Measurements from ENCODE around the gene ABHD16A. TPM values are rescaled to one million over a fixed set of nuclear protein-coding genes. Genes with fewer than 3 reads are reported as not detected.
A peak's percentile ranks its signal among the peaks of the same experiment; 100 is the strongest.

The ABHD16A gene
- total and polyA plus RNA-seq, 8 donors: 14.9 to 61.5 (median 21.5) TPM

DNA sequence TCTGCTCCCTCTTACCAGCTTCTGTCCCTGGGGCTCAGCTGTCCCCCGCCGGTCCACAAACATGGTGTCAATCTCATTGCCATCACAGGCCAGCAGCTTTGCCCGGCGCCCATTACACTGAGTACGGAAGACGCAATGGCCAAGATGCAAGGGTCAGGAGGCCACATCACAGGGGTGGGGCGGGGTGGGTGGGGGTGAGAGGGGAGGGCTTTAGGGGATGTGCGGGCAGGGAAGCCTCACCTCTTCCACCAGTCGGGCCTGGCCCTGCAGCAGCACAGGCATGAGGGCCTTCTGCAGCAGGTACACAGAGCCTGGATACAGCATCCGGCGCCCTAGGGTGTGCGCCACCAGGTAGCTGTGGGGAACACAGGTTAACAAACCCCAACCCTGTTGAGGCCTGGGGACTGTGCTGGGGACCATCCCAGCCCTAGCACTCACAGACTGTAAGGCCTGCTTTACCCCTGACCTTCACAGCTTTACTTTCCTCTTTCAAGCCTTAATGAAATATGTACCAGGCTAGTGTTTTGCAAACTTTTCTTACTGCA lies 11.5 kb downstream of the ABHD16A start:
- Histone ChIP-seq H3K4me3 (no peak overlapping the region), H3K36me3 (peaks cover 4 to 20% (median 17%) of the 10 kb centered on the region in 3 donors), H3K27me3 (no peaks in the 10 kb centered on the region), H3K27ac (no peak overlapping the region), H3K9me3 (no peaks in the 10 kb centered on the region), H3K4me1 (no peaks in the 10 kb centered on the region)
- FAIRE-seq: no peak
- DNase-seq: no peak
- intact Hi-C loops (cut with DNase I): no loop called here
- TF ChIP-seq, protein P1, sequence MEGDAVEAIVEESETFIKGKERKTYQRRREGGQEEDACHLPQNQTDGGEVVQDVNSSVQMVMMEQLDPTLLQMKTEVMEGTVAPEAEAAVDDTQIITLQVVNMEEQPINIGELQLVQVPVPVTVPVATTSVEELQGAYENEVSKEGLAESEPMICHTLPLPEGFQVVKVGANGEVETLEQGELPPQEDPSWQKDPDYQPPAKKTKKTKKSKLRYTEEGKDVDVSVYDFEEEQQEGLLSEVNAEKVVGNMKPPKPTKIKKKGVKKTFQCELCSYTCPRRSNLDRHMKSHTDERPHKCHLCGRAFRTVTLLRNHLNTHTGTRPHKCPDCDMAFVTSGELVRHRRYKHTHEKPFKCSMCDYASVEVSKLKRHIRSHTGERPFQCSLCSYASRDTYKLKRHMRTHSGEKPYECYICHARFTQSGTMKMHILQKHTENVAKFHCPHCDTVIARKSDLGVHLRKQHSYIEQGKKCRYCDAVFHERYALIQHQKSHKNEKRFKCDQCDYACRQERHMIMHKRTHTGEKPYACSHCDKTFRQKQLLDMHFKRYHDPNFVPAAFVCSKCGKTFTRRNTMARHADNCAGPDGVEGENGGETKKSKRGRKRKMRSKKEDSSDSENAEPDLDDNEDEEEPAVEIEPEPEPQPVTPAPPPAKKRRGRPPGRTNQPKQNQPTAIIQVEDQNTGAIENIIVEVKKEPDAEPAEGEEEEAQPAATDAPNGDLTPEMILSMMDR (IDR thresholded peaks at IDR 0.05): no peak
- no peak for ATAC-seq
- 93 to 96% methylated on average over 12 of the region's 12 CpGs for WGBS, 2 donors

DNA sequence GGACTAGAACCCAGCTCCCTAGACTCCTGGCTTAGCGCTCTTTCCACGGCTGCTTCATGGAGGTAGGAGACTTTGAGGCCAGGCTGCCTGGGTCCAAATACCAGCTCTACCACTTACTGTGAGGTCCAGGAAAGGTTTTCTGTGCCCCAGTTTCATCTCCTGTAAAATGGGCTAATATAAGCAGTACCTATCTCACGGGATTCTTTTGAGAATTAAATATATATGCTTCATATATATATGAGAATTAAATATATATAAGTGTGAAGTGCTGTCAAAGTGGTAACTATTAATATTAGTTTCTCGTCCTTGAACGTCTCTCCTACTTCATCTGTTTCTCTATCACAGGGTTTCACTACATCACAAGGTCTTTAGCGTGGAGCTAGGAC lies 12.1 kb downstream of the ABHD16A start:
- whole genome bisulfite sequencing, 2 donors: 88 to 91% methylated on average over 6 of the region's 6 CpGs
- Histone ChIP-seq H3K4me1 (no peaks in the 10 kb centered on the region), H3K36me3 (peaks cover 0 to 20% (median 17%) of the 10 kb centered on the region in 3 donors), H3K9me3 (no peaks in the 10 kb centered on the region), H3K27me3 (no peaks in the 10 kb centered on the region), H3K4me3 (no peak overlapping the region), H3K27ac (no peak overlapping the region)
- FAIRE-seq (no peak), DNase-seq (no peak), ATAC-seq (no peak)
- intact Hi-C loops (cut with DNase I): no loop called here
- TF ChIP-seq, protein P1 (IDR thresholded peaks at IDR 0.05): no peak

DNA sequence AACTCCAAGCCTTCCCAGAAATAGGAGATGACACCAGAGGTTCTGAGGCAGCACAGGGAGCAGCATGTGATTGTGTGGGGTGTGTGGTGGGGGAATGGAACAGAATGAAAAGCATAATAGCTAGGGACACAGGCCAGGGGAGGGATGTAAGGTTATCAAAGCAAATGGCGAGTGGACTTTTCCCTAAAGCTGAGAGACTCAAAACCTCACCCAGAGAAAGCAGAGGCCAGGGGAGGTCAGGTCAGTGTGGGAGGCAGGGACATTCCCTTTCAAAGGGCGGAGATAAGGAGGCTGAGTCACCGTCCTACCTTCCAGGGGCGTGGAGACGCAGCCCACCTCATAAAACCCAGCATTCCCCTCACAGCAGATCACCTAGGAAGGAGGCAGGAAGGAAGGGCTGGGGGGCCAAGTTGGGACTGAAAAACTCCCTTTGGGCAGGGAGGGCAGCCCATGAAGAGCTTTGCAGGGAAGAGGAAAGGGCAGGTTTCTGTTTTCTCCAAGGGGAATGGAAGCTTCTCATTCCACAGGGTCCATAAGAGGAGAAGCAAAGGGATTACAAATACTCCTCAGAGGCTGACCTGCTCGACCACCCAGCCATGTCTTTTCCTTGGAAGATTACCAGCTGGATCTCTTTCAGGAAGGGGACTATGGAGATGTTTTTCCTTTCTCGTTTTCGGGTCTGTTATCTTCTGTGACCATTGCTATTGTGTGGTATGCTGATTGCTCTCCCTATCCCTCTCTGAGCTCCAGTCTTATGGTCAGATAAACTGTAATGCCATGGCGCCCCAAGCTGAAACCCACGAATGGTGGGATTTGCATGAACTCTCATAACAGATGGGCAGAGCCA lies 12.7 kb downstream of the ABHD16A start:
- TF ChIP-seq, protein P1 (IDR thresholded peaks at IDR 0.05): no peak
- Histone ChIP-seq H3K9me3 (no peaks in the 10 kb centered on the region), H3K36me3 (peaks cover 0 to 20% (median 17%) of the 10 kb centered on the region in 3 donors), H3K4me1 (no peaks in the 10 kb centered on the region), H3K4me3 (no peak overlapping the region), H3K27me3 (no peaks in the 10 kb centered on the region), H3K27ac (no peak overlapping the region)
- FAIRE-seq (no peak), ATAC-seq (peak in 1 of 4 donors; percentile 41), DNase-seq (no peak)
- WGBS, 2 donors: 71 to 75% methylated on average over 10 of the region's 10 CpGs
- intact Hi-C loops (cut with DNase I): no loop called here

DNA sequence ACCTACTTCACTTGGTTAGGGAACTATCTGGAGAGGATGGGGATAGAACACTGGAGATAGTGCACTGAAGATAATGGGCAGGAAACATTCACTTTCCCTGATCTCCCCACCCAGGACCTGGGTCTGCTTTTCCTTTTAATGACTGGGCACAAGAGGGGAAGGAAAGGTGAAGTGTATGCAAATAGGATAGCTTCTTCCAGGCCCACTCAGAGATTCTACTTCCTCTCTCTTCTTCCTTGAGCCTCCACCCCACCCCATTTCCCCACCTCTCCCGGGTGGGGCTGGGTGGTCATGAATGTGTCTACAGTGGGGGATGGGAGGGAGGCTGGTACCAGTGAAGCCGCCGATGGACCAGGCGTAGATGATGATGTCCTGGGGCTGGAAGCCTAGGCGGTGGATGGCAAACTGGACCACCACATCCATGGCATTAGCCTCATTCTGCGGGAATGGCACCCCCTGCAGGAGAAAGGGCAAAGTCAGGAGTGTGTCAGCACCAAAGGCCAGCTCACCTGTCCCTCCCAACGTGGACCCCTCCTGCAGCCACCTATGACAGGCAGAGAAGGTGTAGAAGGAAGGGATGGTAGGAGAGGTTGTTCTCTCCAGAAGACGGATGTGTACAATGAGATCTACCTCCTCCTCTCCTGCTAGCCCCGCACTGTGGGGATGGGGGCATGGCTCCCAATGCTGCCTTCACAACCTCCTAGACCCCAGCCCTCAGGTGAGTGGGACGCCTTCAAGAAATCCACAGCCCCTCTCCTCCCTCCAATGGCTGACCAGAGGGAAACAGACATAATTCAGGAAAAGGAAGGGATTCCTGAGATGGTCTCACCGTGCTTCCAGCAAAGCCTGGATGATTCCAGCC lies 13.6 kb downstream of the ABHD16A start:
- peaks cover 0 to 20% (median 17%) of the 10 kb centered on the region in 3 donors for H3K36me3 ChIP-seq
- no peak for DNase-seq

More for the DNA sequence above, 13.6 kb downstream of the ABHD16A start:
- no peak for FAIRE-seq
- no peaks in the 10 kb centered on the region for H3K4me1 ChIP-seq
- TF ChIP-seq, protein P1 (IDR thresholded peaks at IDR 0.05): peak in 1 of 4 donors; percentile 9
- no peaks in the 10 kb centered on the region for H3K9me3 ChIP-seq
- H3K4me3 ChIP-seq: no peak overlapping the region
- H3K27me3 ChIP-seq: no peaks in the 10 kb centered on the region
- peak in 1 of 4 donors; percentile 16 for ATAC-seq
- intact Hi-C loops (cut with DNase I): no loop called here
- no peak overlapping the region for H3K27ac ChIP-seq
- 78 to 81% methylated on average over 11 of the region's 11 CpGs for WGBS, 2 donors
